HCT116 (cell line): ENCODE data around the gene MAP3K12. TPM values are rescaled to one million over a fixed set of nuclear protein-coding genes. Genes with fewer than 3 reads are reported as not detected.

Source experiments
- ATAC-seq: fragments of 200-7000 bp; cut with Tn5 transposase; 2 replicates; pipeline ENCODE4 v1.9.1; 2020; ENCODE audit warnings: mild to moderate bottlenecking, moderate library complexity
- BruUV-seq: library from RNA; stranded (reverse); fragments of 400-500 nt; replicated peaks from 2 replicates; lab custom pipeline; 2021; lab: Mats Ljungman, UMichigan
- CTCF ChIA-PET: fragments of 300-600 bp; sonication (Branson Sonifier 250); formaldehyde crosslinking; loops from one replicate; lab custom pipeline; 2021; ENCODE audit warnings: antibody characterized with exemption; lab: Charles Lee
- POLR2A ChIA-PET: fragments of 300-600, 350-600 bp; sonication (Branson Sonifier 250); formaldehyde crosslinking; loops from one replicate; lab custom pipeline; 2021; ENCODE audit warnings: antibody characterized with exemption; lab: Charles Lee
- RAD21 ChIA-PET, 2 experiments: fragments of 300-600 bp; sonication (Branson Sonifier 250); formaldehyde crosslinking; loops; one replicate each; lab custom pipeline; 2023; ENCODE audit warnings: low total read pairs in 2 of 2; ENCODE audit not compliant: uncharacterized antibody in 2 of 2, unreplicated experiment in 2 of 2, low non-redundant PET in 1 of 2; lab: Charles Lee
- DNase-seq: peaks from one replicate; pipeline ENCODE4 v3.0.0-alpha.2; 2010; ENCODE audit warnings: low read depth, low spot score
- H2AFZ ChIP-seq: fragments of 200-600 bp; shearing (Covaris generic), sonication (generic); 2 replicates; pipeline ENCODE4 v1.6.1; 2017; ENCODE audit warnings: low read depth, mixed run types, mixed read lengths, antibody characterized with exemption, low read length; ENCODE audit not compliant: poor library complexity, severe bottlenecking
- H3K27ac ChIP-seq: 2 replicates; pipeline ENCODE4 v1.5.1; 2012; ENCODE audit warnings: low read depth, low read length
- H3K27me3 ChIP-seq: fragments of 200-600 bp; sonication (generic); 2 replicates; pipeline ENCODE4 v1.6.1; 2016; ENCODE audit warnings: mixed run types, low read length, mixed read lengths; ENCODE audit not compliant: insufficient read depth
- H3K36me3 ChIP-seq, 2 experiments: fragments of 200-500 bp in 1 of 2; fragments of 200-600 bp in 1 of 2; sonication (Bioruptor generic) in 1 of 2; sonication (generic) in 1 of 2; 2 replicates each; pipeline versions ENCODE4 v1.5.1 to v1.6.1; 2014 to 2016; ENCODE audit warnings: low read length in 2 of 2, inconsistent platforms in 1 of 2, mixed read lengths in 1 of 2, mixed run types in 1 of 2; ENCODE audit not compliant: insufficient read depth in 2 of 2, control insufficient read depth in 1 of 2
- H3K4me1 ChIP-seq, 2 experiments: fragments of 200-600 bp in 1 of 2; sonication (generic) in 1 of 2; 2 replicates each; pipeline versions ENCODE4 v1.5.1 to v1.6.1; 2012 to 2017; ENCODE audit warnings: low read length in 2 of 2, inconsistent platforms in 1 of 2, mild to moderate bottlenecking in 1 of 2, mixed read lengths in 1 of 2, mixed run types in 1 of 2, moderate library complexity in 1 of 2; ENCODE audit not compliant: insufficient read depth in 2 of 2, control insufficient read depth in 1 of 2
- H3K4me2 ChIP-seq: fragments of 200-600 bp; sonication (generic); 2 replicates; pipeline ENCODE4 v1.6.1; 2017; ENCODE audit warnings: mixed run types, low read length, mixed read lengths
- H3K4me3 ChIP-seq, 2 experiments: fragments of 200-600 bp in 1 of 2; sonication (generic) in 1 of 2; replicated peaks in 1 of 2; 2 replicates each; pipeline ENCODE4 v1.5.1; 2011 to 2016; ENCODE audit warnings: low read length in 2 of 2, control low read depth in 1 of 2, low read depth in 1 of 2, mild to moderate bottlenecking in 1 of 2, mixed read lengths in 1 of 2, mixed run types in 1 of 2
- H3K79me2 ChIP-seq: fragments of 200-600 bp; sonication (generic); 2 replicates; pipeline ENCODE4 v1.6.1; 2017; ENCODE audit warnings: mild to moderate bottlenecking, mixed run types, low read length, moderate library complexity, mixed read lengths; ENCODE audit not compliant: insufficient read depth
- H3K9ac ChIP-seq: fragments of 200-600 bp; sonication (generic); 2 replicates; pipeline ENCODE4 v1.6.1; 2016; ENCODE audit warnings: low read length, mixed read lengths
- H3K9me2 ChIP-seq: fragments of 200-600 bp; sonication (generic), shearing (Covaris generic); 2 replicates; pipeline ENCODE4 v1.6.1; 2017; ENCODE audit warnings: mixed run types, mild to moderate bottlenecking, moderate library complexity; ENCODE audit not compliant: insufficient read depth
- H3K9me3 ChIP-seq, 2 experiments: fragments of 200-500 bp in 1 of 2; fragments of 200-600 bp in 1 of 2; sonication (Bioruptor generic) in 1 of 2; sonication (generic) in 1 of 2; 2 replicates each; pipeline ENCODE4 v1.6.1; 2014 to 2017; ENCODE audit warnings: low read length in 2 of 2, mixed read lengths in 2 of 2, inconsistent platforms in 1 of 2, low read depth in 1 of 2, mild to moderate bottlenecking in 1 of 2, mixed run types in 1 of 2, moderate library complexity in 1 of 2; ENCODE audit not compliant: control insufficient read depth in 1 of 2, insufficient read depth in 1 of 2
- H4K20me1 ChIP-seq: fragments of 200-600 bp; sonication (generic), shearing (Covaris generic); 2 replicates; pipeline ENCODE4 v1.6.1; 2017; ENCODE audit warnings: mixed run types, mild to moderate bottlenecking, moderate library complexity; ENCODE audit not compliant: insufficient read depth
- ATF3 ChIP-seq: IDR thresholded peaks from 2 replicates; pipeline ENCODE4 v1.6.1; 2012
- CBX3 ChIP-seq: IDR thresholded peaks from 2 replicates; pipeline ENCODE4 v1.6.1; 2012; ENCODE audit warnings: low read depth
- CEBPB ChIP-seq: IDR thresholded peaks from 2 replicates; pipeline ENCODE4 v1.6.1; 2012; ENCODE audit warnings: low read depth
- EGR1 ChIP-seq: IDR thresholded peaks from 2 replicates; pipeline ENCODE4 v1.6.1; 2012; ENCODE audit warnings: low read depth
- ELF1 ChIP-seq: IDR thresholded peaks from 2 replicates; pipeline ENCODE4 v1.6.1; 2012; ENCODE audit warnings: low read depth, borderline replicate concordance
- EZH2 ChIP-seq: fragments of 200-600 bp; sonication (generic); IDR thresholded peaks from 2 replicates; pipeline ENCODE4 v1.6.1; 2017; ENCODE audit warnings: antibody characterized with exemption, mixed run types
- EZH2phosphoT487 ChIP-seq: fragments of 200-600 bp; IDR thresholded peaks from 2 replicates; pipeline ENCODE4 v1.6.1; 2018; ENCODE audit warnings: antibody characterized with exemption, borderline replicate concordance
- MAX ChIP-seq: IDR thresholded peaks from 2 replicates; pipeline ENCODE4 v1.6.1; 2012
- POLR2A ChIP-seq: IDR thresholded peaks from 2 replicates; pipeline ENCODE4 v1.7.0; 2011; ENCODE audit warnings: borderline replicate concordance; ENCODE audit not compliant: insufficient read depth, insufficient read length; ENCODE audit errors: extremely low read depth
- RAD21 ChIP-seq: IDR thresholded peaks from 2 replicates; pipeline ENCODE4 v1.6.1; 2012; ENCODE audit warnings: low read depth, mild to moderate bottlenecking
- REST ChIP-seq: IDR thresholded peaks from 2 replicates; pipeline ENCODE4 v1.6.1; 2012; ENCODE audit warnings: low read depth
- SP1 ChIP-seq: IDR thresholded peaks from 2 replicates; pipeline ENCODE4 v1.6.1; 2012; ENCODE audit warnings: low read depth
- TCF7L2 ChIP-seq: IDR thresholded peaks from 2 replicates; pipeline ENCODE4 v1.7.0; 2011; ENCODE audit warnings: borderline replicate concordance, inconsistent platforms; ENCODE audit not compliant: insufficient read depth, insufficient read length; ENCODE audit errors: extremely low read depth
- YY1 ChIP-seq: IDR thresholded peaks from 2 replicates; pipeline ENCODE4 v1.6.1; 2011; ENCODE audit warnings: low read length, low read depth, moderate library complexity, mild to moderate bottlenecking; ENCODE audit not compliant: insufficient replicate concordance; ENCODE audit errors: extremely low read depth
- ZBTB33 ChIP-seq: IDR thresholded peaks from 2 replicates; pipeline ENCODE4 v1.6.1; 2011; ENCODE audit warnings: mild to moderate bottlenecking, low read length, moderate library complexity; ENCODE audit not compliant: insufficient replicate concordance; ENCODE audit errors: extremely low read depth
- ZFX ChIP-seq: fragments of 450-650 bp; IDR thresholded peaks from 2 replicates; pipeline ENCODE4 v1.6.1; 2017
- ZNF274 ChIP-seq: fragments of 200-500 bp; sonication (Bioruptor generic); IDR thresholded peaks from 2 replicates; pipeline ENCODE4 v1.6.1; 2014; ENCODE audit warnings: mild to moderate bottlenecking, low read depth, low read length, inconsistent platforms
- intact Hi-C: fragments of 100-400 bp; cut with micrococcal nuclease; formaldehyde crosslinking; loops from 2 replicates; pipeline ENCODE4 v1.10.0; 2022
- total RNA-seq: library from RNA; stranded (reverse); gene quantifications from one replicate; pipeline ENCODE4 v1.2.1, GENCODE V29; 2021; ENCODE audit not compliant: unreplicated experiment

Gene MAP3K12
- total RNA-seq, 1 experiment from 2014 or later: 16.3 TPM

- CTCF ChIA-PET: no interaction called here
Measured at GRCh38 chr12:53466640-53467039, 32.6 kb downstream of the MAP3K12 start.

More at GRCh38 chr12:53466640-53467039, 32.6 kb downstream of the MAP3K12 start:
- no peak overlapping the region for H3K27ac ChIP-seq
- peaks cover 40% of the 10 kb centered on the region; the same call in 1 of the 2 replicates for H4K20me1 ChIP-seq
- POLR2A ChIA-PET: no interaction called here
- no peak for ATAC-seq
- H3K9me3 ChIP-seq: no peaks in the 10 kb centered on the region
- no peak overlapping the region for H3K9ac ChIP-seq
- no TSS peak for BruUV-seq
- H3K27me3 ChIP-seq: no peaks in the 10 kb centered on the region
- peaks cover 94 to 96% of the 10 kb centered on the region in 2 experiments for H3K36me3 ChIP-seq
- peaks cover 99% of the 10 kb centered on the region for H3K79me2 ChIP-seq
- RAD21 ChIA-PET: no interaction called here
- H3K4me1 ChIP-seq: no peaks in the 10 kb centered on the region
- intact Hi-C loops: no loop called here
- no peak overlapping the region for H3K4me2 ChIP-seq
- TF ChIP-seq MAX (no peak), CEBPB (no peak), TCF7L2 (no peak), SP1 (no peak), ELF1 (no peak), POLR2A (no peak), CBX3 (no peak), REST (no peak), RAD21 (no peak), ZFX (no peak), EZH2phosphoT487 (no peak), ZBTB33 (no peak), ATF3 (no peak), EGR1 (no peak), EZH2 (no peak), ZNF274 (no peak), YY1 (no peak)
- TF ChIP-seq, all 23 proteins: peak for 0
- no peak for DNase-seq
- no peak overlapping the region for H3K4me3 ChIP-seq
- H3K9me2 ChIP-seq: no peaks in the 10 kb centered on the region
- no peak overlapping the region for H2AFZ ChIP-seq
